GM19025 (cell line): Measurements from ENCODE around the gene ATP6V1G1.

Experiments used
- ATAC-seq: cut with Tn5 transposase; IDR thresholded peaks from one replicate; pipeline ENCODE4 v1.9.1; 2021; ENCODE audit warnings: mild to moderate bottlenecking, low read depth, moderate library complexity; ENCODE audit not compliant: unreplicated experiment

Gene ATP6V1G1

DNA sequence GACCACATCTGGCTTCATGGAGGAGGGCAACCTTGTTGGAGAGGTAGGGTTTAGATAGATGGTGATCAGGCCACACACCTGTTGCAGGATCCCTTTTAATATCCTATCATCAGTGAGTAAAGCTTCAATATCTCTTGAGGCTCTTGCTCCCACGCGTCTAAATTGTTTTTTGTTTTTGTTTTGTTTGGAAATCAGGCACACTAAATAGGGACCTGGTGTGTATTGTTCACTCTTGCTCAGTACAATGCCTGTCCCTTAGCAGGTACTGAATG is 20.9 kb downstream of the ATP6V1G1 start:
- ATAC-seq = no peak

DNA sequence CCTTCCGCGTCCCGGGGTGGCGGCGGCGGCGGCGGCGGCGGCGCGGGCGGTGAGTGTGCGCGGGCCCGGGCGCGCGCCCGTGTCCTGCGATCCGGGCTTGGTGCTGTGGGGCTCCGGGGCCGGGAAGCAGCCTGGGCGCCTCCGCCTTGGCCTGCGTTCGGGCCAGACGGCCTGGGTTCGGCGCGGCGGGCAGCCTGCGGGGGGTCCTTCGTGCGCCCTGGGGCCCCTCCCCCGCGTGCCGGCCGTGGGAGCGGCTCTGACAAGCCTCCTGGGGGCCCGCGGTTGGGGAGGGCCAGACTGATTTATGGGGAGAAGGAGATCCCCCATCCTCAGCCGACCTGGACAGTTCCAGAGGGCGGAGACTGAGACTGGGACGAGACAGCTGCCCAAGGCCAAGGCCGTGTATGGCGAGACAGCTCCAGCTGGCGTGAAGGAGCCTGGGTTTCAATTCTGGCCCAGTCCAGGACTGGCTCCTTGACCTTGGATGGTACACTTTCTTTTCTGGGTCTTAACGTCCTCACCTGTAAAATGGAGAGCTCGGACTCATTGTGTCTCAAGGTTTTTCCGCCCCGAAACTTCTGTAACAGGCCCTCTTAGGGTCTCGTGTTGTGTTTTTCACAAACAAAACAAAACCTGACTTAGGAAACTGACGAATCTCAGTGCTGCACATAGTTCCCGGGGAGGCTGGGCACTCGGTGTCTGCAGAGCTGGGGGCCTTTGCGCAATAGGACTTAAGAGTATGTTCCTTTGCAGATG is 24.1 kb downstream of the ATP6V1G1 start:
- ATAC-seq = peak; percentile 38

DNA sequence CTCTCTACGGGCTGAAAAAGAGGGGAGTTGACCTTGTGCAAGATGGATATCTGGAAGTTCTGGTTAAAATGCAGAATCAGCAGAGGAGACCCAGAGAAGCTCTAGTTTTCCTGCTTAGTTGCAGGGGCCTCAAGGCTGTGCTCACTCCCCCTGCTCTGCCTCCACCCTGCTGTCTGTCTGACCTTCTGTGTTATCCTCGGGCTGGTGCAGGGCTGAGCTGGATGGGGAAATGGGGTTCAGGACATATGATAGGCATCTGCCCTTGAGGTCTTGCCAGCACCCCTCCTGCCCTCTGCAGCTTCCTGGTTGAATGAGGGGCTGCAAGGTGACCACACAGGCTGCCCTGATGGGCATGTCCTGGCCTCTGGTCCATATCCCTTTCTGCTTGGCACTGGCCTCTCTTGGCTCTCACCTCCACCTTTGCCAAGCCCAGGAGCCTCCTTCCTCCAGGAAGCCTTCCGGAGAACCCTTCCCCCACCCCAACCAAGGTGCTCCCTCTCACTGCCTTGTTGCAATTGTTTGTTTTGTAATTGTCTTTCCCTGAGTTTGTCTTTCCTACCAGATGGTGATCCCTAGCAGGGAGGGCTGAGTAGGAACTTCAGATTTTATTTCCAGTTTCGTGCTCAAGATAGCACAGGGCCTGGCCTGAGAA is 24.8 kb downstream of the ATP6V1G1 start:
- no peak for ATAC-seq

DNA sequence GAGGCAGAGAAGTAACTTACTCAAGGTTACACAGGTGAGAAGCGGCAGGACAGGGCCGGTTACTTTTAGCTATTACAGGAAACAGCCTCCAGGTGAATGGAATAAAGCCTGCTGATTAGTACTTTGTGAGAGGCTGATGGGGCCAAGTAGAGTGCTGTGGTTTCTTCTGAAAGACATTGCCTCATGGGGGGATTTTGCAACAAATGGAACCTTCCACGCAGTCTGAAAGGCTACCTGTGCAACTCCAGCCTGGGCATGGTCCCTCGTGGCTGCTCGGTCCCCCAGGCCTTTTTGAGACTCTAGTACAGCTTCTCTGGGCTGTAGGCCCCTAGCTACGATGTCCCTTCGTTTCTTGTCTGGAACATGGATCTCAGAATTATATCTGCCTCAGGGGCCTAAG is 25.5 kb downstream of the ATP6V1G1 start:
- no peak for ATAC-seq

DNA sequence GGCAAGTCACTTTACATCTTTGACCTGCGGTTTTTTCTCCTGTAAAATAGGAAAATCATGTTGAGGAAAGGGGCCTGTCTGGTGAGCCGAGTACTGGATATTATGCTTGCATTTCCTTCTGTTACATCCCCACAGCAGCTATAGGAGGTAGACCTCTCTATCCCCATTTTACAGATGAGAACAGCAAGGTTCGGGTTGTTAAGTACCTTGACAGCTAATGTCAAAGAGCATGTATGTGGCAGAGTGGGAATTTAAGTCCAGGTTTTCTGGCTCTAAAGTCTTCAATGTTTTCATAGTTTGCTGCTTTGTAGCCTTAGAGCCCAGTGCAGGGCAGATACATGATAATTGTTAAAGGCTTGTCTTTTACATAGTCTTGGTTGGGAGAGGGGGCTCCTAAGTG is 26.4 kb downstream of the ATP6V1G1 start:
- no peak for ATAC-seq

DNA sequence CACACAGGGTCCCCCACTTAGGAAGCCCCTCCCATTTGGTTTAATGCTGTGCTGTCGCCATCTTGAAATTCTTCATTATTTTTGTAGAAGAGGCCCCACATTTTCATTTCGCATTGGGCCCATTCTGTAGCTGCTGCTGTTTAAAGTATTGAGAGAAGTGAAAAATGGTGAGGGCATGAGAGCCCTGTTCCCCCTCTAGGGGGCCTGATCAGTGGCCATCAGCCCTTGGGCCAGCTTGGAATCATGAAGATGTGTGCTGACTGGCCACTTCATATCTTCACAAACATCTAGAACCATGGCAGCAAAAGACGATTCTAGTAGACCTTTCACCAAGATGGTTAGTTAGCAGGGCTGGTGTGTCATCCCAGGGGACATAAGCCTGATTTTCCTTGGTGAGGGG is 26.8 kb downstream of the ATP6V1G1 start:
- no peak for ATAC-seq

DNA sequence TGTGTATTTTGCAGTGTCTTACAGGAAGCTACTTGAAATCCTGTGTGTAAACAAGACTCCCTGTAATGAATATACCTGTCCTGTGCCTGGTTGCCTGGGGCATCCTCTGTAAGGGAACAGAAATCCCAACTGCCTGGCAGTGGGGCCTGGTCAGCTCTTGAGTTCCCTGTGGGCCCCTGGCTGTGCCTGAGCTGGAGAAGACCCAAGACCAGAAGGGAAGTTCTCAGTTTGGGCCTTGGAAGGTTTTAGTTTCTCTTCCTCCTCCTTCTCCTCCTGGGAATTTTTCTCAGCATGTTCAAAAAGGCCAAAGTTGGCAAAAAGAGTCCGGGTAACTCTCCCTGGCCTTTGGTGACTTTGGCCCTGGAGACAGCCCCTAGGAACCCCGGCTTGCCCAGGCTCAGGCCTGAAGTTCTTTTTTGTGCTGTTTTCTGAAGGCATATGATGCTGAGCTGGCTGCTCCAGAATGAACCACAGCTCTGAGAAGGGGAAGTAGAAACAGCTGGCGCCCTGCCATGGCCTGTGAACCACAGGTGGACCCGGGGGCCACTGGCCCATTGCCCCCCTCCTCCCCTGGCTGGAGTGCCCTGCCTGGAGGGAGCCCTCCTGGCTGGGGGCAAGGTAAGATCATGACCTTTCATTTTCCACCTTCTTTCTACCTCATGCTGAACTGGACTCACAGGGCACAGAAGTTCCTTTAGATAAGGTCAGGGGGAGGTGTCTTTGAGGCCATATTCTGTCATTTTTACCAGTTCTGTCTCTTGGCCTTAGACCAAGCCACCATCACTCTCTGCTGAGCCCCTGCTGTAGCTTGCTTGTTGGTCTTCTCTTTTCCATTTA is 29.3 kb downstream of the ATP6V1G1 start:
- ATAC-seq = peak; percentile 56

DNA sequence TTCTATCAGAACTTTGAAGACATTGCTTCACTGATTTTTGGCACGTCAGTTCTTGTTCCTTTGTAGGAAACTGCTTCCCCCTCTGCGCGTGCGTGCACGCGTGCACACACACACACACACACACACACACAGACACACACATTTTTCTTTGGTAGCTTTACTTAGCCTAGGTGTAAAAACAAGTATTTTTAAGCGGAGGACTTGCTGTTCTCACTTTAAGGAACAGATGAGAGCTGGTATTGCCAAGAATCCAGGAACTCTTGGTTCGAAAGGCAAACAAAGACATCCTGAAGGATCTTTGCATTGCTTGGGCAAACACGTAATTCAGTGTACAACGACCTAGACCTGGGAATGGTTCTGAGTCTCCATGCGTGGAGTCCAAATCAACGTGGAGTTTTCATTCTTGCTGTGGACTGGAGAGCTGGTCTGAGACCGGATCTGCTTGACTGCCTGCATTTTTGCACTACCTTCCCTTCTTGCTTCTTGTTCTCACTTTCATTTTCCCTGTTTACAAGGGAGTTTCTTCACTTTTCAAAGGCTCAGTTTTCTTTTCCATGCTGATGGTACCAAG is 31.7 kb downstream of the ATP6V1G1 start:
- no peak for ATAC-seq

DNA sequence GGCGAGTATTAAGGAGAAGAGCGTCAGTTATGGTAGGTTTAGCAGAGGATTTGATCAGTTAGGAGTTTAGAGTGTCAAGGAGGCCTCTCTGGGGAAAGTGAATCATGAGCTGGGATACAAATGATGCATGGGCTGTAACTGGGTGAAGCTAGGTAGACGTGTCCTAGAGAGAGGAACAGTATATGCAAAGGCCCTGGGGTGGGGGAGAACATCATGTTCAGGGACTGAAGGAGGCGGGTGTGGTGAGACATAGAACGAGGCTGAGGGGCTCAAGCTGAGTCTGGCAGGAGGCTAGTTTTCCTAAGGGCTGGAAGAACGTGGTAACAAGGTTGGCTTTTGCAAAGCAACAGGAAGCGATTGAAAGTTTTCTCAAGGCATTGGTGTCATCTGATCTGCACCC is 34.0 kb downstream of the ATP6V1G1 start:
- no peak for ATAC-seq

DNA sequence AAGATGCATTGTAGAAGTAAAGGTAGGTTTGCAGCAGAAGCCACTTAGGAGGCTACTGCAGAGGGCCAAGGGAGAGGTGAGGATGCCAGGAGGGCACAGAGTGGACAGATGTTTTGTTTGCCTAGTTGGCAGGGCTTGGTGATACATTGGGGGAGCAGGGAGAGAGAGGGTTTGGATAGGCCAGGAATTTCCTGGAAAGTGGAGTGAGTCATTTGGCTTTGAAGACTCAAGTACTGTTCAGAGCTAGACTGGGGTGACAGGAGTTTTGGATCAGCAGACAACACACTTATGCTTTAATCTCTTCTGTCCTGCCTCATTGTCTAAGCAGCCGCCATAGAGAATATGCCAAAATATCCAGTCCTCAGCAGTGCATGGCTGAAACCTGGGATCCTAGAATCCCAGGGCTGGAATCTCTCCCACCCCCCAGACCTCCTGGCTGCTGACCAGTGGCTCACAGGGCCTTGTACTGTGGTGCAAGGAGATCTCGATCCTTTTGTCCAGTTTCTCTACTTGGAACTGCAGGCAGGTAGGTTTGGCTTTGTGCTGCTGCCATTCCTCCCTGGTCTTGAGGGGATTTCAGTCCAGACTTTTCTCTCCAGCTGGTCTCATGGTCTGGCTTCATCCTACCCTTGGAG is 34.5 kb downstream of the ATP6V1G1 start:
- no peak for ATAC-seq

DNA sequence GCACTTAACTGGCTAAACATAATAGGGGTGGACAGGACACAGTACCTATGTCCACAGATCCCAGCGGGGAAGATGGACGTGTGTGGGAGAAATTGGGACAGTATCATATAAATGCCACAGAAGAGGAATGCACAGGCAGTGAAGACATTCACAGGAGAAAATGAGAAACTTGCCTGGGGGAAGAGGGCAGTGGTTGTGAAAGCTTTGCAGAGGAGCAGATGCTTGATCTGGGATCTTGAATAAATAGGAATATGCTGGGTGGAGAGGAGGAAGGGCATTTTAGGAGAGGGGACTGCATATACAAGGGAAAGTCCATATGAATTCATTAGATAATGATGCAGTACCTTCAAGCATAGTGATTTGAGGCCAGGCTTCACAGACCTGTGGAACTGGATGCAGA is 37.1 kb downstream of the ATP6V1G1 start:
- no peak for ATAC-seq

DNA sequence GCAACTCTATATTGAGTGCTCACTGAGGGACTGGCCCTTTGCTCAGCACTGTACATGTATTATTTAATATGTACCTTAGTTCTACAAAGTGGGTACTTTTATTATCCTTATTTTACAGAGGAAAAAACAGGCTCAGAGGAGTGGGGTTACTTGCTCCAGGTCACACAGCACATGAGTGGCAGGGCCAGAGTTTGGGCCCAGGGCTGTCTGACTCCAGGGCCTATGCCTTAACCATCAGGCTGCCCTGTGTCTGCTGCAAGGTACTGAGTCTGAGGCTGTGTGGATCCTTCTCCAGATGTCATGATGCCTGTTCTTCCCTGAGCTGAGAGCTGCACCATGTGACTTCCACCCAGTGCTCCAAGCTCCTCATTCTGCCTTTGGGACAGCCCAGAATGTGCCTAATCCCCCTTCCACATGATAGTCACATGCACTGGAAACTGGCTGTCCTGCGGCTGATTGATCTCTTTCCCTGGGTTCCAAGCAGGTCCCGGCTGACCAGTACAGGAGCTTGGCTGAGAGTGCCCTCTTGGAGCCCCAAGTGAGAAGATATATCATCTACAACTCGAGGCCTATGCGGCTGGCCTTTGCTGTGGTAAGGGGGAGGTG is 38.9 kb downstream of the ATP6V1G1 start:
- no peak for ATAC-seq

DNA sequence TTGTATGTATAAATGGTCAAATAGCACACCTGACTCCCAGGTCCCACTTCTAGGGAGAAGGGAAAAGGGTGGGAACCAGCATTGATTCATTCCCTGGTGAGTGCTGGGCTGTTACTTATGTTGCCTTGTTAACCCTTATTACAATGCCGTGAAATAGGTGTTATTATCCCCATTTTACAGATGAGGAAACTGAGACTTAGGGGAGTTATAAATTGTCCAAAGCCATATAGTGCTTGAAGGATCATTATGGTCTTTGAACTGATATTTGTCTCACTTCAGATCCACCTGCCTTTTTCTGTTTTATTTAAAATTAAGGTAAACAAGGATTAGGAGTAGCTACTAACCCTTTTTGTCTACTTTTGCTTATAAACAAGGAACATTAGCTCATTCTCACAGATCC is 40.0 kb downstream of the ATP6V1G1 start:
- no peak for ATAC-seq

DNA sequence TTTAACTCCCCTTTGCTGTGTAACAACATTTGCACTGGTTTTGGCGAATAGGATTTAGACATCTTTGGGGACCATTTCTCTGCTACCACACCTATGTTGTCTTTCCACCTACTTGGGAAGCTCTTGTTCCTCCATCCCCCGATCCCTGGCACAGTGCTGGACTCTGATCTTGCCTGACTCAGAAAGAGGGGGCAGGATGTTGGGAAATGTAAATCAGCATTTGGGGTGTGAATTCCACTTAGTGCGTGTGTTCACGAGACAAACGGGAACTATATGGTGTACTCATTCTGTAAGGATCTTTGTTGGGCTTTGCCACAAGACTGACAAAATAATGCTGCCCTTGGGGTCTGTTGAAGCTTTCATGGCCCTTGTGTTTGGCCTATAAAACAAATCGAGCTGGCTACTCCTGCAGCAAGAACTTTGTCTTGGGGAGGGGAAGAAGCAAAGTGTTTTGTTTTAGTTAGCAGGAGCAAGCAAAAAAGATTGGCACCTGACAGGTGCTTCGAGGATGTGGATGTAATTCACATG is 42.1 kb downstream of the ATP6V1G1 start:
- ATAC-seq = no peak

DNA sequence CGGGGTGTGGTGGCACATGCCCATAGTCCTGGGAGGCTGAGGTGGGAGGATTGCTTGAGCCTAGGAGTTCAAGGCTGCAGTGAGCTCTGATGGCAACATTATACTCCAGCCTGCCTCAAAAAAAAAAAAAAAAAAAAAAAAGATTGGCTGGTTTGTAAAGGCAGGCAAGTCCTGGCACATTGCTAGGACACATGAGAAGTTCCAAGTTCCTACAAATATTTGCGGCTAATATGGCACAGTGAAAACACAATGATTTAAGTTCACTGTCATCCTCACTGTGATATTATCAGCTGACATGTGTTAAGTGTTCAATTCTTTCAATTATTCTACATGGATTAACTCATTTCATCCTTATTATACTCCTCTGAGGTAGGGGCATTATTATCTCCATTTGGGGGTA is 43.6 kb downstream of the ATP6V1G1 start:
- ATAC-seq = no peak

DNA sequence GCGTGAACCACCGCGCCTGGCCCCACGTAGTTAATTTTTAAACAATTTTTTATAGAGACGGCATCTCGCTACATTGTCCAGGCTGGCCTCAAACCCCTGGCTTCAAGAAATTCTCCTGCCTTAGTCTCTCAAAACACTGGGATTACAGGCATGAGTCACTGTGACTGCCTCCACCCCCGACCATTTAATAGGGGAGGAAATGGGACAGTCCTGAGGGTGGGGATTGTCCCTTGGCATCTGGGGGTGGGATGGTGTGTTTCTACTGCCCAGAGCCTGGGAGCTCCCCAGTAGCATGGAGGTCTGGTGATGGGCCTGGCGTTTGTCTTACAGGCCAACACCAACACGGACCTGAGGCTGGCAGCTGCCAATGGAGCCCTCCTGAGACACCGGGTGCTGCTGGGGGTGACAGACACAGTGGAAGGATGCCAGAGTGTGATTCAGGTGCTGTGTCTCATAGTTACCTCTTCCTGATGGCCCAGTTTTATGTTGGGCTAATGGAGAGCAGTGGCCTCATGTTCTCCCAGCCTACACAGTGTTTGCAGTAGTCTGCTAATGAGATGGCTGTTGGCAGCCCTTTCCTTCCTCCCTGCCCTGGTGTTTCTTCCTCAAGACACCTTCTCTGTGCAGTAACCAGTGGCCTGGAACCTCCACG is 46.0 kb downstream of the ATP6V1G1 start:
- no peak for ATAC-seq

DNA sequence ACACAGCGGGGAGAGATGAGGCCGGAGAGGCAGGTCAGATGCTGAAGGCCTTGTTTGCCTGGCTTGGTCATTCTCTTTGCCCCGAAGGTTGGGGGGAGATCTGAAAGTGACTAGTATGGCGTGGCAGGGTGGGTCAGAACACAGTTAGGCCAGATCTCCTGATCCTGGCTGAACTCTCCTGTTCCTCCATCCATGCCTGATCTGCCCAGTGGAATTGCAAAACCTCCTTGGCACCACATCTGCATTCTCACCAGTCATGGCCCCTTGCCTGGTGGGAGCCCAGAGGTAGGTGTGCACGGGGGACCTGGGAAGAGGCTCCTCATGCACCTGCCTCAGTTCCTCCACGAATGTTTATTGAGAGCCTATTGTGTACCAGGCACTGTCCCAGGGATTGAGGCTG is 46.8 kb downstream of the ATP6V1G1 start:
- ATAC-seq = no peak

DNA sequence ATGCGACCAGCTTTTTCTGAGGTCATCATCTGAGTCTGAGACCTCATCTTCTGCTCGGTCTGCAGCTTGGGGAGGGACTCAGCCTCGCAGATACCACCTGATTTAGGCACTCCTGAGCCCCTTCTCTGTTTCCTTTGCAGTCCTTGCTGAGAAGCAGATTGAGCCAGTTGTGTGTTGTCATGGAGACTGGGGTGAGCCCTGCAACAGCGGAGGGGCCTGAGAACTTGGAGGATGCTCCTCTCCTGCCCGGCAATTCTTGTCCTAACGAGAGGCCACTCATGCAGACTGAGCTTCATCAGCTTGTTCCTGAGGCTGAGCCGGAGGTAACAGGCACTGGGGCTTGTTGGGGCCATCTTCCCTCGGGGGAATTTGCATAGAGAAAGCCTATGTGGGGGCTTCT is 50.8 kb downstream of the ATP6V1G1 start:
- ATAC-seq = no peak

DNA sequence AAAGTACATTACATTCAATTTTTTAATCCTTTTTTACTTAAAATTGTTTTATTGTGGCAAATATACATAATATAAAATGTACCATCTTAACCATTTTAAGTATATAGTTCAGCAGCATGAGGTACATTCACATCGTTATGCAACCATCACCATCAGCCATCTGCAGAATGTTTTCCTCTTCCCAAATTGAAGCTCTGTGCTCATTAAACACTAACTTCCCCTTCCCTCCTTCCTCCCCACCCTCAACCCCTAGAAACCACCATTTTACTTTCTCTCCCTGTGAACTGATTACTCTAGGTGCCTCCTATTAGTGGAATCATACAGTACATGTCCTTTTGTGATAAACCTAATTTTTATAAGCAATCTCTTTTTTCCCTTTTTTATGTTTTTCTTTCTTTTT is 54.4 kb downstream of the ATP6V1G1 start:
- no peak for ATAC-seq

DNA sequence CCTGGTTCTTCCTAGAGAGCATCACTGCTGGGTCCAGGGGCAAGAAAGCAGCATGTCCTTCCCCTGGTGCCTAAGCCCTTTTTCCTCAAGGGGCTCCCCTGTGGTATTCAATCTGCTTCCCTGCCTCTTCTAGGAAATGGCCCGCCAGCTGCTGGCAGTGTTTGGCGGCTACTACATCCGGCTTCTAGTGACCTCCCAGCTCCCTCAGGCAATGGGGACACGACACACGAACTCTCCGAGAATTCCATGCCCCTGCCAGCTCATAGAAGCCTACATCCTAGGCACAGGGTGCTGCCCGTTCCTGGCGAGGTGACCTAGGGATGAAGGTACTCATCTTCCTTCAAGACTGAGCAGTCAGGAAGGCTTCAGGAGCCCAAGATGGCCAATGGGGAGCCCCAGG is 55.4 kb downstream of the ATP6V1G1 start:
- ATAC-seq = no peak
